HEK293 (cell line): ENCODE data around the gene NDRG4.

Source experiments
- BCL11A ChIP-seq: fragments of 450-650 bp; formaldehyde crosslinking; IDR thresholded peaks from 2 replicates; pipeline ENCODE4 v1.5.1; 2016; ENCODE audit warnings: low read depth, missing biosample characterization, missing genetic modification characterization
- BCL11B ChIP-seq: fragments of 450-650 bp; formaldehyde crosslinking; IDR thresholded peaks from 2 replicates; pipeline ENCODE4 v1.5.1; 2016; ENCODE audit warnings: low read depth, missing biosample characterization, missing genetic modification characterization
- GFI1B ChIP-seq: fragments of 450-650 bp; formaldehyde crosslinking; IDR thresholded peaks from 2 replicates; pipeline ENCODE4 v1.5.1; 2016; ENCODE audit warnings: missing biosample characterization, missing genetic modification characterization
- KLF1 ChIP-seq: fragments of 450-650 bp; formaldehyde crosslinking; IDR thresholded peaks from 2 replicates; pipeline ENCODE4 v1.5.1; 2016; ENCODE audit warnings: missing biosample characterization, missing genetic modification characterization
- PRDM2 ChIP-seq: fragments of 450-650 bp; formaldehyde crosslinking; IDR thresholded peaks from 2 replicates; pipeline ENCODE4 v1.5.1; 2016; ENCODE audit warnings: missing biosample characterization, missing genetic modification characterization, borderline replicate concordance
- ZEB2 ChIP-seq: fragments of 450-650 bp; formaldehyde crosslinking; IDR thresholded peaks from 2 replicates; pipeline ENCODE4 v1.5.1; 2016; ENCODE audit warnings: missing biosample characterization, missing genetic modification characterization
- ZFP3 ChIP-seq: fragments of 450-650 bp; formaldehyde crosslinking; IDR thresholded peaks from 2 replicates; pipeline ENCODE4 v1.5.1; 2016; ENCODE audit warnings: low read depth, missing biosample characterization, missing genetic modification characterization
- ZFP69B ChIP-seq: fragments of 450-650 bp; formaldehyde crosslinking; IDR thresholded peaks from 2 replicates; pipeline ENCODE4 v1.5.1; 2016; ENCODE audit warnings: missing biosample characterization, missing genetic modification characterization
- ZNF114 ChIP-seq: fragments of 450-650 bp; formaldehyde crosslinking; IDR thresholded peaks from 2 replicates; pipeline ENCODE4 v1.5.0; 2017; ENCODE audit warnings: missing biosample characterization, missing genetic modification characterization
- ZNF121 ChIP-seq: fragments of 450-650 bp; formaldehyde crosslinking; IDR thresholded peaks from 2 replicates; pipeline ENCODE4 v1.5.1; 2016; ENCODE audit warnings: missing biosample characterization, missing genetic modification characterization
- ZNF133 ChIP-seq: fragments of 450-650 bp; formaldehyde crosslinking; IDR thresholded peaks from 2 replicates; pipeline ENCODE4 v1.5.1; 2016; ENCODE audit warnings: missing biosample characterization, missing genetic modification characterization
- ZNF157 ChIP-seq: fragments of 450-650 bp; formaldehyde crosslinking; IDR thresholded peaks from 2 replicates; pipeline ENCODE4 v1.5.1; 2016; ENCODE audit warnings: missing biosample characterization, missing genetic modification characterization
- ZNF175 ChIP-seq: fragments of 450-650 bp; formaldehyde crosslinking; IDR thresholded peaks from 2 replicates; pipeline ENCODE4 v1.5.1; 2016; ENCODE audit warnings: missing biosample characterization, missing genetic modification characterization
- ZNF266 ChIP-seq: fragments of 450-650 bp; formaldehyde crosslinking; IDR thresholded peaks from 2 replicates; pipeline ENCODE4 v1.5.1; 2016; ENCODE audit warnings: missing biosample characterization, missing genetic modification characterization, low read depth
- ZNF292 ChIP-seq: fragments of 450-650 bp; formaldehyde crosslinking; IDR thresholded peaks from 2 replicates; pipeline ENCODE4 v1.5.1; 2016; ENCODE audit warnings: low read depth, missing biosample characterization, missing genetic modification characterization, borderline replicate concordance
- ZNF302 ChIP-seq: fragments of 450-650 bp; formaldehyde crosslinking; IDR thresholded peaks from 2 replicates; pipeline ENCODE4 v1.5.1; 2016; ENCODE audit warnings: missing biosample characterization, missing genetic modification characterization, low read depth
- ZNF341 ChIP-seq: fragments of 450-650 bp; formaldehyde crosslinking; IDR thresholded peaks from 2 replicates; pipeline ENCODE4; 2016; ENCODE audit warnings: low read depth, missing biosample characterization, missing genetic modification characterization
- ZNF426 ChIP-seq: fragments of 450-650 bp; formaldehyde crosslinking; IDR thresholded peaks from 2 replicates; pipeline ENCODE4 v1.5.1; 2017; ENCODE audit warnings: missing biosample characterization, missing genetic modification characterization, mild to moderate bottlenecking, inconsistent platforms, moderate library complexity
- ZNF48 ChIP-seq: fragments of 450-650 bp; formaldehyde crosslinking; IDR thresholded peaks from 2 replicates; pipeline ENCODE4 v1.5.1; 2016; ENCODE audit warnings: missing biosample characterization, missing genetic modification characterization
- ZNF514 ChIP-seq: fragments of 450-650 bp; formaldehyde crosslinking; IDR thresholded peaks from 2 replicates; pipeline ENCODE4 v1.5.1; 2016; ENCODE audit warnings: missing biosample characterization, missing genetic modification characterization
- ZNF555 ChIP-seq: fragments of 450-650 bp; formaldehyde crosslinking; conservative IDR thresholded peaks from 2 replicates; pipeline ENCODE4 v1.5.1; 2017; ENCODE audit warnings: missing biosample characterization, mild to moderate bottlenecking, missing genetic modification characterization, inconsistent platforms
- ZNF585B ChIP-seq: fragments of 450-650 bp; formaldehyde crosslinking; IDR thresholded peaks from 2 replicates; pipeline ENCODE4 v1.5.1; 2016; ENCODE audit warnings: missing biosample characterization, missing genetic modification characterization
- ZNF624 ChIP-seq: fragments of 450-650 bp; formaldehyde crosslinking; IDR thresholded peaks from 2 replicates; pipeline ENCODE4 v1.5.1; 2017; ENCODE audit warnings: missing biosample characterization, missing genetic modification characterization
- ZNF707 ChIP-seq: fragments of 450-650 bp; formaldehyde crosslinking; IDR thresholded peaks from 2 replicates; pipeline ENCODE4 v1.5.1; 2016; ENCODE audit warnings: missing biosample characterization, missing genetic modification characterization
- ZNF837 ChIP-seq: fragments of 450-650 bp; formaldehyde crosslinking; IDR thresholded peaks from 2 replicates; pipeline ENCODE4 v1.5.1; 2016; ENCODE audit warnings: missing biosample characterization, missing genetic modification characterization
- ZSCAN16 ChIP-seq: fragments of 450-650 bp; formaldehyde crosslinking; IDR thresholded peaks from 2 replicates; pipeline ENCODE4 v1.5.1; 2016; ENCODE audit warnings: missing biosample characterization, missing genetic modification characterization
- TF ChIP-seq, protein P1 (sequence below): fragments of 450-650 bp; formaldehyde crosslinking; IDR thresholded peaks from 2 replicates; pipeline ENCODE4 v1.5.1; 2016; ENCODE audit warnings: missing biosample characterization, missing genetic modification characterization
- TF ChIP-seq, protein P2 (sequence below): fragments of 450-650 bp; formaldehyde crosslinking; IDR thresholded peaks from 2 replicates; pipeline ENCODE4; 2016; ENCODE audit warnings: missing biosample characterization, missing genetic modification characterization
- TF ChIP-seq, protein P3 (sequence below): fragments of 450-650 bp; IDR thresholded peaks from 2 replicates; pipeline ENCODE4 v1.5.1; 2018; ENCODE audit warnings: missing biosample characterization, missing genetic modification characterization
- TF ChIP-seq, protein P4 (sequence below): fragments of 450-650 bp; formaldehyde crosslinking; IDR thresholded peaks from 2 replicates; pipeline ENCODE4 v1.5.1; 2016; ENCODE audit warnings: missing biosample characterization, missing genetic modification characterization

Gene NDRG4

DNA sequence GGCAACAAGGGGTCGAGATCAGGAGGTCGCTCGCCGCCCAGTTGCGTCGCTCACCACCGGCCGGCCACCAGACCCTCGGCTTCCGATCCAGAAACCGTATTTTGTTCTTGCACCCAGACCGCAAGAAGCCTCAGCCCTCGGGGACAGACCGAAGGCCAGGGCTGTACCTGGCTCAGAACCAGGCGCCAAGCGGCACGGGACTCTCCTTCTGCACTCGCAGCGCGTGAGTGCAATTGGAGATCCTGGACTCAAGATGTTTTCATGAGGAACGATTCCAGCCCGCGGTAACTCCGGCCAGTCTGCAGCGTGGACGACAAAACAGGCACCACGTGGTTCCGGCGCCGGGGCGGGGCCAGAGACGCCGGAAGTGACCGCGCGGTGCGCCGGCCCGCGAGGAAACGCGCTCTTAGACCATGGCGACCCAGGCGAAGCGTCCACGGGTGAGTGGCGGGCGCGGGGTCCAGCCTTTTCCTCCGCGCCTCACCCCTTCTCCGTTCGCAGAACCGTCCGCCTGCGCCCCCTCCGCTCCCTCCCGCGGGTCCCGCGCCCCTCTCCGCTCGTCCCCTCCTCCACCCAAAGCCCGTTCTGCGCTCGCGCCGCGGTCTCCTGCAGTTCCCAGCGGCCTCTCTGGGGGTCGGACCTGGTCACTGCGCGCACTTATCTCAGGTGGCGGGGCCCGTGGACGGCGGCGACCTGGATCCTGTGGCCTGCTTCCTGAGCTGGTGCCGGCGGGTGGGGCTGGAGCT lies 15.4 kb downstream of the NDRG4 start, which contains the start of gene SETD6 (continued):
- TF ChIP-seq ZFP3 (tag by site-specific recombination) (no peak), ZNF266 (no peak), ZNF707 (tag by site-specific recombination) (no peak), PRDM2 (tag by site-specific recombination) (peak; percentile 97), KLF1 (tag by site-specific recombination) (peak; percentile 57), ZNF837 (tag by site-specific recombination) (peak; percentile 96), ZNF555 (no peak), BCL11A (tag by site-specific recombination) (peak; percentile 23; the same call in 1 of the 2 replicates), BCL11B (peak; percentile 44; the same call in 1 of the 2 replicates), ZNF121 (tag by site-specific recombination) (0 out of 2 replicates have a peak, but pooled peaks have one; percentile 59), ZFP69B (tag by site-specific recombination) (0 out of 2 replicates have a peak, but pooled peaks have one; percentile 52), ZNF48 (tag by site-specific recombination) (no peak), ZNF114 (no peak), ZNF514 (tag by site-specific recombination) (no peak), ZNF302 (tag by site-specific recombination) (no peak), ZNF292 (no peak), ZSCAN16 (tag by site-specific recombination) (no peak), ZNF341 (tag by site-specific recombination) (no peak), ZNF157 (no peak), GFI1B (tag by site-specific recombination) (no peak), ZNF133 (0 out of 2 replicates have a peak, but pooled peaks have one; percentile 8), ZNF175 (tag by site-specific recombination) (no peak), ZNF624 (tag by site-specific recombination) (no peak), ZEB2 (tag by site-specific recombination) (peak; percentile 88), ZNF585B (no peak), ZNF426 (no peak)
- TF ChIP-seq, protein P1, sequence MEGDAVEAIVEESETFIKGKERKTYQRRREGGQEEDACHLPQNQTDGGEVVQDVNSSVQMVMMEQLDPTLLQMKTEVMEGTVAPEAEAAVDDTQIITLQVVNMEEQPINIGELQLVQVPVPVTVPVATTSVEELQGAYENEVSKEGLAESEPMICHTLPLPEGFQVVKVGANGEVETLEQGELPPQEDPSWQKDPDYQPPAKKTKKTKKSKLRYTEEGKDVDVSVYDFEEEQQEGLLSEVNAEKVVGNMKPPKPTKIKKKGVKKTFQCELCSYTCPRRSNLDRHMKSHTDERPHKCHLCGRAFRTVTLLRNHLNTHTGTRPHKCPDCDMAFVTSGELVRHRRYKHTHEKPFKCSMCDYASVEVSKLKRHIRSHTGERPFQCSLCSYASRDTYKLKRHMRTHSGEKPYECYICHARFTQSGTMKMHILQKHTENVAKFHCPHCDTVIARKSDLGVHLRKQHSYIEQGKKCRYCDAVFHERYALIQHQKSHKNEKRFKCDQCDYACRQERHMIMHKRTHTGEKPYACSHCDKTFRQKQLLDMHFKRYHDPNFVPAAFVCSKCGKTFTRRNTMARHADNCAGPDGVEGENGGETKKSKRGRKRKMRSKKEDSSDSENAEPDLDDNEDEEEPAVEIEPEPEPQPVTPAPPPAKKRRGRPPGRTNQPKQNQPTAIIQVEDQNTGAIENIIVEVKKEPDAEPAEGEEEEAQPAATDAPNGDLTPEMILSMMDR (tag by site-specific recombination) = peak; percentile 90
- TF ChIP-seq, protein P2, sequence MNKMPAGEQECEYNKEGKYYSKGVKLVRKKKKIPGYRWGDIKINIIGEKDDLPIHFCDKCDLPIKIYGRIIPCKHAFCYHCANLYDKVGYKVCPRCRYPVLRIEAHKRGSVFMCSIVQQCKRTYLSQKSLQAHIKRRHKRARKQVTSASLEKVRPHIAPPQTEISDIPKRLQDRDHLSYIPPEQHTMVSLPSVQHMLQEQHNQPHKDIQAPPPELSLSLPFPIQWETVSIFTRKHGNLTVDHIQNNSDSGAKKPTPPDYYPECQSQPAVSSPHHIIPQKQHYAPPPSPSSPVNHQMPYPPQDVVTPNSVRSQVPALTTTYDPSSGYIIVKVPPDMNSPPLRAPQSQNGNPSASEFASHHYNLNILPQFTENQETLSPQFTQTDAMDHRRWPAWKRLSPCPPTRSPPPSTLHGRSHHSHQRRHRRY = no peak
- TF ChIP-seq, protein P3, sequence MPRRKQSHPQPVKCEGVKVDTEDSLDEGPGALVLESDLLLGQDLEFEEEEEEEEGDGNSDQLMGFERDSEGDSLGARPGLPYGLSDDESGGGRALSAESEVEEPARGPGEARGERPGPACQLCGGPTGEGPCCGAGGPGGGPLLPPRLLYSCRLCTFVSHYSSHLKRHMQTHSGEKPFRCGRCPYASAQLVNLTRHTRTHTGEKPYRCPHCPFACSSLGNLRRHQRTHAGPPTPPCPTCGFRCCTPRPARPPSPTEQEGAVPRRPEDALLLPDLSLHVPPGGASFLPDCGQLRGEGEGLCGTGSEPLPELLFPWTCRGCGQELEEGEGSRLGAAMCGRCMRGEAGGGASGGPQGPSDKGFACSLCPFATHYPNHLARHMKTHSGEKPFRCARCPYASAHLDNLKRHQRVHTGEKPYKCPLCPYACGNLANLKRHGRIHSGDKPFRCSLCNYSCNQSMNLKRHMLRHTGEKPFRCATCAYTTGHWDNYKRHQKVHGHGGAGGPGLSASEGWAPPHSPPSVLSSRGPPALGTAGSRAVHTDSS (tag by site-specific recombination) = 0 out of 2 replicates have a peak, but pooled peaks have one; percentile 7
- TF ChIP-seq, protein P4, sequence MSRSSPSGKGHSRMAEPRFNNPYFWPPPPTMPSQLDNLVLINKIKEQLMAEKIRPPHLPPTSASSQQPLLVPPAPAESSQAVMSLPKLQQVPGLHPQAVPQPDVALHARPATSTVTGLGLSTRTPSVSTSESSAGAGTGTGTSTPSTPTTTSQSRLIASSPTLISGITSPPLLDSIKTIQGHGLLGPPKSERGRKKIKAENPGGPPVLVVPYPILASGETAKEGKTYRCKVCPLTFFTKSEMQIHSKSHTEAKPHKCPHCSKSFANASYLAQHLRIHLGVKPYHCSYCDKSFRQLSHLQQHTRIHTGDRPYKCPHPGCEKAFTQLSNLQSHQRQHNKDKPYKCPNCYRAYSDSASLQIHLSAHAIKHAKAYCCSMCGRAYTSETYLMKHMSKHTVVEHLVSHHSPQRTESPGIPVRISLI (tag by site-specific recombination) = no peak
